Activated T-cell treated with anti-CD3 and anti-CD28 coated beads, Interleukin-2, amount 50 U/mL, for 48 hours (primary cell): ENCODE measurements around the gene CAMK1D.

Experiments used
- DNase-seq, 2 experiments: peaks; one replicate each; pipeline ENCODE4 v3.0.0-alpha.2; 2020

Gene CAMK1D

GRCh38 chr10:12663863-12664262, 314.5 kb downstream of the CAMK1D start:
- no peak for DNase-seq

GRCh38 chr10:12665501-12665900, 316.2 kb downstream of the CAMK1D start:
- DNase-seq, result no peak

- no peak for DNase-seq
Measured at GRCh38 chr10:12667052-12667451, 317.7 kb downstream of the CAMK1D start.

GRCh38 chr10:12668634-12669033, 319.3 kb downstream of the CAMK1D start:
- no peak for DNase-seq

- DNase-seq, result no peak
Measured at GRCh38 chr10:12670004-12670403, 320.7 kb downstream of the CAMK1D start.

GRCh38 chr10:12675186-12675585, 325.8 kb downstream of the CAMK1D start:
- DNase-seq, result no peak

GRCh38 chr10:12679636-12680035, 330.3 kb downstream of the CAMK1D start:
- no peak for DNase-seq

- no peak for DNase-seq
Measured at GRCh38 chr10:12681252-12681651, 331.9 kb downstream of the CAMK1D start.

GRCh38 chr10:12684784-12685183, 335.4 kb downstream of the CAMK1D start:
- no peak for DNase-seq

GRCh38 chr10:12685261-12686058, 336.1 kb downstream of the CAMK1D start:
- no peak for DNase-seq

- DNase-seq, result no peak
Measured at GRCh38 chr10:12687996-12688395, 338.6 kb downstream of the CAMK1D start.

GRCh38 chr10:12689893-12690292, 340.5 kb downstream of the CAMK1D start:
- no peak for DNase-seq

- DNase-seq, result peak in 1 of 2 experiments; percentile 36
Measured at GRCh38 chr10:12690525-12691126, 341.3 kb downstream of the CAMK1D start.

GRCh38 chr10:12691596-12691995, 342.2 kb downstream of the CAMK1D start:
- no peak for DNase-seq

- DNase-seq, result no peak
Measured at GRCh38 chr10:12697764-12698163, 348.4 kb downstream of the CAMK1D start.

- no peak for DNase-seq
Measured at GRCh38 chr10:12699258-12699700, 349.9 kb downstream of the CAMK1D start.

- no peak for DNase-seq
Measured at GRCh38 chr10:12699781-12700556, 350.6 kb downstream of the CAMK1D start.

- DNase-seq, result no peak
Measured at GRCh38 chr10:12700557-12700874, 351.2 kb downstream of the CAMK1D start.

- no peak for DNase-seq
Measured at GRCh38 chr10:12701696-12702095, 352.3 kb downstream of the CAMK1D start.

GRCh38 chr10:12702215-12702770, 352.9 kb downstream of the CAMK1D start:
- no peak for DNase-seq

GRCh38 chr10:12703126-12703525, 353.8 kb downstream of the CAMK1D start:
- no peak for DNase-seq

GRCh38 chr10:12703813-12704212, 354.5 kb downstream of the CAMK1D start:
- no peak for DNase-seq

- DNase-seq, result no peak
Measured at GRCh38 chr10:12704488-12704887, 355.1 kb downstream of the CAMK1D start.

- DNase-seq, result no peak
Measured at GRCh38 chr10:12705943-12706342, 356.6 kb downstream of the CAMK1D start.
